AG09309 (cell line): ENCODE results near the gene SLC30A9.

Experiments used
- DNase-seq: peaks from one replicate; pipeline ENCODE4 v3.0.0-alpha.2; 2010; ENCODE audit warnings: low read depth
- H3K4me3 ChIP-seq: 2 replicates; pipeline ENCODE4 v1.5.1; 2011; ENCODE audit warnings: mild to moderate bottlenecking, low read depth, low read length, moderate library complexity; ENCODE audit not compliant: control insufficient read depth
- TF ChIP-seq, protein P1 (sequence below): IDR thresholded peaks from 2 replicates; pipeline ENCODE4 v1.5.1; 2011; ENCODE audit warnings: mild to moderate bottlenecking, low read depth, low read length, inconsistent platforms; ENCODE audit not compliant: insufficient read depth, control insufficient read depth; ENCODE audit errors: missing control alignments

Gene SLC30A9

DNA sequence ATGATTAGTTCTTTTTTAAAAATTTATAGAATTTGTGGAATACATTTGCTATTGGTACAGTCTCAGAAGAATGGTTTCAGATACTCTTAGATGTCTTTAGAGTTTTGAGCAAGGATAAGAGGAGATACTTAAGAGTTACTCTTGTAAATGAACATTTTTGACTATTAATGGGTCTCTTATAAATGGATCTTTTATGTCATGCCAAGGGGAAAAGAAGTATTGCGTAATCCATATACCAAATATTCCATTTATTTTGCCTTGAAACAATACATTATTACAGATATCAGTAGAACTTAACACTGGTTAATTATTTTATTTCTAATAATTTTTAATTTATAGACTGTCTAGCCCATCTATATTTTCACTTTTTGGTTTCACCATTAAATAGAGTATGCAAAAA, 25.9 kb upstream of the SLC30A9 start:
- no peak overlapping the region for H3K4me3 ChIP-seq
- TF ChIP-seq, protein P1, sequence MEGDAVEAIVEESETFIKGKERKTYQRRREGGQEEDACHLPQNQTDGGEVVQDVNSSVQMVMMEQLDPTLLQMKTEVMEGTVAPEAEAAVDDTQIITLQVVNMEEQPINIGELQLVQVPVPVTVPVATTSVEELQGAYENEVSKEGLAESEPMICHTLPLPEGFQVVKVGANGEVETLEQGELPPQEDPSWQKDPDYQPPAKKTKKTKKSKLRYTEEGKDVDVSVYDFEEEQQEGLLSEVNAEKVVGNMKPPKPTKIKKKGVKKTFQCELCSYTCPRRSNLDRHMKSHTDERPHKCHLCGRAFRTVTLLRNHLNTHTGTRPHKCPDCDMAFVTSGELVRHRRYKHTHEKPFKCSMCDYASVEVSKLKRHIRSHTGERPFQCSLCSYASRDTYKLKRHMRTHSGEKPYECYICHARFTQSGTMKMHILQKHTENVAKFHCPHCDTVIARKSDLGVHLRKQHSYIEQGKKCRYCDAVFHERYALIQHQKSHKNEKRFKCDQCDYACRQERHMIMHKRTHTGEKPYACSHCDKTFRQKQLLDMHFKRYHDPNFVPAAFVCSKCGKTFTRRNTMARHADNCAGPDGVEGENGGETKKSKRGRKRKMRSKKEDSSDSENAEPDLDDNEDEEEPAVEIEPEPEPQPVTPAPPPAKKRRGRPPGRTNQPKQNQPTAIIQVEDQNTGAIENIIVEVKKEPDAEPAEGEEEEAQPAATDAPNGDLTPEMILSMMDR = no peak
- no peak for DNase-seq

DNA sequence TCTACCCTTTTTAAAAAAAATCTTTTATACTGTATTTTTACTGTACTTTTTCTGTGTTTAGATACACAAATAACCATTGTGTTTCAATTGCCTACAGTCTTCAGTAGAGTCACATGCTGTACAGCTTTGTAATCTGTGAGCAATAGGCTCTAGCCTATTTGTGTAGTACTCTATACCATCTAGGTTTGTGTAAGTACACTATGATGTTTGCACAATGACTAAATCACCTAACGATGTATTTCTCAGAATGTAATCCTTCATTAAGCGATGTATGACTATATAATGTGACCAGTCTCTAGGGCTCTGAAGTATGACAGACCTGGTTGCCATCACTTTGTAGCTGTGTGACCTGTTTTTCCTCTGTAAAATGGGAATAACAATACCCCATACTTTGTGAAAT, 22.9 kb upstream of the SLC30A9 start:
- TF ChIP-seq, protein P1 = no peak
- no peak for DNase-seq
- H3K4me3 ChIP-seq = no peak overlapping the region

DNA sequence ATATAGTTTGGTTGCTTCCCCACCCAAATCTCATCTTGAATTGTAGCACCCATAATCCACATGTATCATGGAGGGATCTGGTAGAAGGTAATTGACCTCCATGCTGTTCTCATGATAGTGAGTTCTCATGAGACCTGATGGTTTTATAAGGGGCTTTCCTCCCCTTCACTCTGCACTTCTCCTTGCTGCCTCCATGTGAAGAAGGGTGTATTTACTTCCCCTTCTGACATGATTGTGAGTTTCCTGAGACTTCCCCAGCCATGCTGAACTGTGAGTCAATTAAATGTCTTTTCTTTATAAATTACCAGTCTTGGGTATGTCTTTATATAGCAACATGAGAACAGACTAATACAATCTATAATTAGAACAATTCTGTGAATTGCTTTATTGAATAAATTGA, 20.7 kb upstream of the SLC30A9 start:
- TF ChIP-seq, protein P1 = no peak

DNA sequence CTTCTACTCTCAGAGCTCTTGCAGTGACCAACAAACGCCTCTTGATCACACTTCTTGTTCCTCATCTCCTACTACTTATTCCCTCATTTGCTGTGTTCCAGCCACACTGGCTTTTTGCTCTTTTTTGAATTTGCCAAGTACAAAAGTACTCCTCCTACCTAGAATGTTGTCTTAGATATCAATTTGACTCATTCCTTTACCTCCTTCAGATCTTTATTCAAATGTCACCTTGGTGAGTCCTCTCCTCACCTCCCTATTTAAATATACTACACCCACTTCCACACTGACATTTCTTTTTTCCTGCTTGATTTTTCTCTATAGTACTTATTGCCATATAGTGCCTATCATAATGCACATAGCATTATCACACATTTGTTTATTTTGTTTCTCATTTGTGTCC, 15.0 kb upstream of the SLC30A9 start:
- TF ChIP-seq, protein P1 = no peak
- H3K4me3 ChIP-seq = no peak overlapping the region
- DNase-seq = no peak

More for the DNA sequence above, 20.7 kb upstream of the SLC30A9 start:
- DNase-seq = no peak
- no peak overlapping the region for H3K4me3 ChIP-seq

DNA sequence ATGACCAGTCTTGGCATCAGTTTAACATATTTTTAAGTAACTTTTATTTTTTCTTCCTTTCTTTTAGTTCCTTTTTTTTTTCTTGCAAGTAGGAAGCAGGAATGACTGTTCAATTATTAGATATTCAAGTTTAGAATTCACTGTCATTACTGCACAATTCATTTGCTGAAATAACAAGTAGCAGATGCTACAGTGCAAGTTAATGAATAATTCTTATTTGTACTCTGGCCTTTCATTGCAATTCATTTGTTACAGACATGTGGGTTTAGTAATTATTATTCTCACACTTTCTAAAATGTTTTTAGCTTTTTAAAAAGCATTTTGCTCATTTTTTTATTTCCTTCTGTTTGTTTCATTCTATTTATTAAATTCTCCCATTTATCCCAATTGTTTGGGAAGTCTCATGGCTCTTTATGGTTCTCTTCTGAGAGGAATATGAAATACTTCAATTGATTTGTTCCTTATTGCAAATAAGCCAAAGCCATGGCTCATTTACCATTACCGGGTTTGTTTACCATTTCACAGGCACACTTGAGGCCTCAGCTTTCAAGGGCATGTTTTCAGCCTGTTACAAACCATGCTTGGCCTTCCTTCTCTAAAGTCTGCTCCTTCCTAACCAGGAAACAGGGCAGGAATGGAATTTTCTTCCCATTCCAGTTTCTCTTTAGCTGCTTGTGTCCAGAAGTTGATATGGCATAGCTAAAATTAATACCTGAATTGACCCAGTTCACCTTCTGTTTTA, 13.4 kb upstream of the SLC30A9 start:
- TF ChIP-seq, protein P1 = no peak
- no peak for DNase-seq
- no peak overlapping the region for H3K4me3 ChIP-seq

DNA sequence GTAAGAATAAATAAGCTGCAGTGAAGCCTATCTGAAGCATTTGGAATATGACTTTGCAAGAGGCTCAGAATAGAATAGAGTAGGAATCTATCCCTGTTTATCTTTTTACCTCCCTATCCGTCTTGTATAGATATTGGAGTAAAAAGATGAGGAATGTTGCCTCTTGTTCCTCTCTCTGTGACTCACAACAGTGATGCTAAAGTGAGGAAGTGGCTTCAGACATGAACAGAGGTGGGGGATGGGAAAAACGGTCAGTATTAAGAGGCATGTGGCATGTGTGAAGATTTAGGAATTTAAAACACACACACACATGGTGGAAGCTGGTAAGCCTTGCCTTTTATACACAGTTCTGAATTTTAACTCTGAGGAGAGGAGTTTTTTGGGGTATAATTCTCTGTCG, 12.6 kb upstream of the SLC30A9 start:
- TF ChIP-seq, protein P1 = no peak
- no peak overlapping the region for H3K4me3 ChIP-seq
- DNase-seq = no peak
